Measurements from ENCODE around the gene ZNF785. TPM values are rescaled to one million over a fixed set of nuclear protein-coding genes. Genes with fewer than 3 reads are reported as not detected.

The ZNF785 gene
- total RNA-seq, 4 donors from 2014 or later: 0.70 to 3.2 (median 1.0) TPM

DNA sequence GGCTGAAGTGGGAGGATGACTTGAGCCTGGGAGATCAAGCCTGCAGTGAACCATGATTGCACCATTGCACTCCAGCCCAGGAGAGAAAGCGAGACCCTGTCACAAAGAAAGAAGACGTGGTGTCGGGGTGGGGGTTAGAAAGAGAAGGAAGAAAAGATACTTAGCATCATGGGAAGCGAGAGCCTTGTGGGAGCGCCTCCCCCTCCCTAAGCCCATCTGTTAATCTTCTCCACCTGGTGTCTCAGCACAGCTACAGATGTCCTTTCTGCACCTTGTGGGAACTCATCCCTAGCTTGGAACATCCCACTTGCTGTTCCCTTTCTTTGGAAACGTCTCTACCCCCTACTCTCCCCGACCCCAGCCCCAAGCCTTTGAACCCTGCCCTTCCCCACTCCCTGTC lies 20.0 kb downstream of the ZNF785 start:
- H3K27ac ChIP-seq: no peak overlapping the region
- H3K27me3 ChIP-seq: no peaks in the 10 kb centered on the region
- no peaks in the 10 kb centered on the region for H3K9me3 ChIP-seq
- DNase-seq: no peak
- ATAC-seq: no peak
- TF ChIP-seq POLR2A (IDR thresholded peaks at IDR 0.05): no peak
- TF ChIP-seq, protein P1, sequence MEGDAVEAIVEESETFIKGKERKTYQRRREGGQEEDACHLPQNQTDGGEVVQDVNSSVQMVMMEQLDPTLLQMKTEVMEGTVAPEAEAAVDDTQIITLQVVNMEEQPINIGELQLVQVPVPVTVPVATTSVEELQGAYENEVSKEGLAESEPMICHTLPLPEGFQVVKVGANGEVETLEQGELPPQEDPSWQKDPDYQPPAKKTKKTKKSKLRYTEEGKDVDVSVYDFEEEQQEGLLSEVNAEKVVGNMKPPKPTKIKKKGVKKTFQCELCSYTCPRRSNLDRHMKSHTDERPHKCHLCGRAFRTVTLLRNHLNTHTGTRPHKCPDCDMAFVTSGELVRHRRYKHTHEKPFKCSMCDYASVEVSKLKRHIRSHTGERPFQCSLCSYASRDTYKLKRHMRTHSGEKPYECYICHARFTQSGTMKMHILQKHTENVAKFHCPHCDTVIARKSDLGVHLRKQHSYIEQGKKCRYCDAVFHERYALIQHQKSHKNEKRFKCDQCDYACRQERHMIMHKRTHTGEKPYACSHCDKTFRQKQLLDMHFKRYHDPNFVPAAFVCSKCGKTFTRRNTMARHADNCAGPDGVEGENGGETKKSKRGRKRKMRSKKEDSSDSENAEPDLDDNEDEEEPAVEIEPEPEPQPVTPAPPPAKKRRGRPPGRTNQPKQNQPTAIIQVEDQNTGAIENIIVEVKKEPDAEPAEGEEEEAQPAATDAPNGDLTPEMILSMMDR (IDR thresholded peaks at IDR 0.05 in 4 of 5, conservative IDR thresholded peaks at IDR 0.05 in 1 of 5): no peak
- intact Hi-C loops (cut with DNase I; ENCODE audit: low total_unique reads): no loop called here
- no peak overlapping the region for H3K4me3 ChIP-seq
- in situ Hi-C loops (cut with MboI; ENCODE audit: low sequenced_read_pairs in 4 of 4): no loop called here
- H3K36me3 ChIP-seq: no peaks in the 10 kb centered on the region
- peaks cover 5 to 8% of the 10 kb centered on the region in 2 donors for H3K4me1 ChIP-seq

DNA sequence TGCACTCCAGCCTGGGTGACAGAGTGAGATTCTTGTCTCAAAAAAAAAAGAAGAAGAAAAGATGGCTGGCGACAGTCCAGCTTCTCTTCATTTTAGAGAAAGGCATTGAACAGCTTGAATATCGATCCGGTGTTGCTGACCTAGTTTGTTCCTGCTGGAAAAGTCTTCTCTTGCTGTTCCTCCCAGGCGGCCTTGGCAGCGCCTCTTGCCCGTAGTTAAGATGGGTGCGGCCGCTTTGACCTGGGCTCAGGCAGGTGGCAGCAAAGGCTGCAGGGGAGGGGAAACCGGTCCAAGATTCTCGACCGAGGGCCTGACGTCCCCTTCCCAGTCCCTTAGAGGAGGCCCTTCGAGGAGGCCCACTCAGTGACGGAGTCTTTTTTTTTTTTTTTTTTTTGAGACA lies 23.5 kb downstream of the ZNF785 start:
- peak overlapping the region; percentile 61 to 77 (median 72) for H3K27ac ChIP-seq
- H3K9me3 ChIP-seq: no peaks in the 10 kb centered on the region
- peaks cover 5 to 8% of the 10 kb centered on the region in 2 donors for H3K4me1 ChIP-seq
- DNase-seq: no peak
- in situ Hi-C loops (cut with MboI; ENCODE audit: low sequenced_read_pairs in 4 of 4) (no loop called here), intact Hi-C loops (cut with DNase I; ENCODE audit: low total_unique reads) (no loop called here)
- H3K36me3 ChIP-seq: no peaks in the 10 kb centered on the region
- TF ChIP-seq, protein P1 (IDR thresholded peaks at IDR 0.05 in 4 of 5, conservative IDR thresholded peaks at IDR 0.05 in 1 of 5): no peak
- TF ChIP-seq POLR2A (IDR thresholded peaks at IDR 0.05): no peak
- H3K27me3 ChIP-seq: no peaks in the 10 kb centered on the region
- H3K4me3 ChIP-seq: peak overlapping the region; percentile 59 to 66 (median 60)
- no peak for ATAC-seq

DNA sequence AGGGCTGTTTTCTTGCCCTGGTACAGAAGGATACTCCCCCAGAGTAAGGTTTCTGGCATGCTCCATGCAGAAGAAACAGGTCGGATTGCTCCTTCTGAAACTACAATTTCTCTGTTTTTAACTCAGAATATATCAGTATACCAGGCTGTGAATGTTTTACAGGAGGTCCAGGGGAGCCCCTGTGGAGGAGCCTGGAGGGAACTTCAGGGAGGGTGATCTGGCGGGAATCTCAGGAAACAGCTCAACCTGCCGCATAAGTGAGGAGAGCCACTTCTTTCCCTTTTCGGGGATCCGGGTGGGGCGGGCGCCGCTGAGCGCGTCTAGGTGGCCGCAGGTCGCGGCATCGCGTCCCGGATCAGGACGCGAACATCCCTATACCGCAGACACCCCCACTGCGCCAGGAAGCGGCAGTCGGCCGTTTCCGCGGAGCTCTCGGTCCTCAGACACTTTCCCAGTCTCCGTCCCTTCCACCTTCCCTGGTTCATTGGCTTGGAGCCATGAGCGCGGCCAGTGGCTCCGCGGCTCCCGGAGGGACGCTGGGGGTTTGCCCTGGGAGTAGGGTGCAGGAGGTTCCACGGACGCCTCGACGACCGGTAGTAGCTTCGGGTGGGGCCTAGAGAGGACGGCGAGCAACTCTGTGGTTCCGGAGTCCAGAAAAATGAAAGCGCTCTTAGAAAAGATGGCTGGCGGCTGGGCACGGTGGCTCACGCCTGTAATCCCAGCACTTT lies 24.2 kb downstream of the ZNF785 start:
- no peaks in the 10 kb centered on the region for H3K36me3 ChIP-seq
- H3K27me3 ChIP-seq: no peaks in the 10 kb centered on the region
- intact Hi-C loops (cut with DNase I; ENCODE audit: low total_unique reads) (no loop called here), in situ Hi-C loops (cut with MboI; ENCODE audit: low sequenced_read_pairs in 4 of 4) (no loop called here)
- peaks cover 10 to 15% of the 10 kb centered on the region in 2 donors for H3K4me1 ChIP-seq
- peak overlapping the region; percentile 59 to 66 (median 60) for H3K4me3 ChIP-seq
- DNase-seq (no peak), ATAC-seq (no peak)
- H3K27ac ChIP-seq: peak overlapping the region; percentile 61 to 77 (median 72)
- no peaks in the 10 kb centered on the region for H3K9me3 ChIP-seq
- TF ChIP-seq, protein P1 (IDR thresholded peaks at IDR 0.05 in 4 of 5, conservative IDR thresholded peaks at IDR 0.05 in 1 of 5): no peak
- TF ChIP-seq POLR2A (IDR thresholded peaks at IDR 0.05): no peak

DNA sequence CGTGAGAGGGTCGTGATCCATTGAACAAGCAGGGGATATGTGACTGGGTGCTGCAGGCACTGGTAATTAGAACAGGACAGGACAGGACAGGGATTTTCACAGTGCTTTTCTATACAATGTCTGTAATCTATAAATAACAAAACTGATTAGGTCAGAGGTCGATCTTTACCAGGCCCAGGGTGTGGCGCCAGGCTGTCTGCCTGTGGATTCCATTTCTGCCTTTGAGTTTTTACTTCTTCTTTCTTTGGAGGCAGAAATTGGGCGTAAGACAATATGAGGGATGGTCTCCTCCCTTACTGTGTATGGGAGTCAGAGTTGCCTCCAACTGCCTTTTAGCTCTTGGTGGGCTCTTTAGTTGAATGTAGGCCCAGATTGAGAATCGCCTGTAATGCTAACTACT lies 25.8 kb downstream of the ZNF785 start:
- ATAC-seq (no peak), DNase-seq (no peak)
- Histone ChIP-seq H3K4me3 (no peak overlapping the region), H3K4me1 (peaks cover 10 to 24% of the 10 kb centered on the region in 2 donors), H3K36me3 (peaks cover 0 to 12% of the 10 kb centered on the region in 2 donors), H3K27me3 (no peaks in the 10 kb centered on the region), H3K9me3 (no peaks in the 10 kb centered on the region), H3K27ac (no peak overlapping the region)
- in situ Hi-C loops (cut with MboI; ENCODE audit: low sequenced_read_pairs in 4 of 4): no loop called here
- TF ChIP-seq POLR2A (IDR thresholded peaks at IDR 0.05): no peak
- TF ChIP-seq, protein P1 (IDR thresholded peaks at IDR 0.05 in 4 of 5, conservative IDR thresholded peaks at IDR 0.05 in 1 of 5): no peak
- intact Hi-C loops (cut with DNase I; ENCODE audit: low total_unique reads): loop anchor here (2.0 to 10.0 kb wide), 2 partner anchors 33 to 75 kb away; partner anchors contain the start of gene ZNF768
